ENCODE data around the gene ALG13. TPM values are rescaled to one million over a fixed set of nuclear protein-coding genes. Genes with fewer than 3 reads are reported as not detected.

ALG13 gene
- total and polyA plus RNA-seq, 2 of the 8 experiments (the other 6 are each of a cell fraction or from before 2014, with no cell fraction given), result 44.3 to 93.6 TPM

DNA sequence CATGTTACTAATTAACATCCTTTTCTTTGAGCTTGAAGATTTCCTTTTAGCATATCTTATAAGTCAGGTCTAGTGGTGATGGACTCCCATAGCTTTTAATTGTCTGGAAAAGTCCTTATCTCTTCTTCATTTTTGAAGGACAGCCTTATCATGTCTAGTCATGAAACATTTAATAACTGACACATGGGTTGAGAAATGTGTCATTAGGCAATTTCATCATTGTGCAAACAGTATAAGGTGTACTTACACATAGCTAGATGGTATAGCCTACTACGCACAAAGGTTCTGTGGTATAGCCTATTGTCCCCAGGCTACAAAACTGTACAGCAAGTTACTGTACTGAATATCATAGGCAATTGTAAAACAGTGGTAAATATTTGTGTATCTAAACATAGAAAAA lies 34.5 kb upstream of the ALG13 start:
- H3K23me2 ChIP-seq (ENCODE audit: low read depth, low read length), result no peaks in the 10 kb centered on the region
- H3K9ac ChIP-seq (replicated peaks in 1 of 4; ENCODE audit: extremely low read depth in 1 of 4, low read depth in 3 of 4, low read length in 3 of 4), result no peak overlapping the region
- no peaks in the 10 kb centered on the region for H4K20me1 ChIP-seq (replicated peaks in 1 of 2; ENCODE audit: control insufficient read depth in 1 of 2, insufficient read depth in 2 of 2, low read length in 2 of 2)
- FAIRE-seq (no peak), DNase-seq (ENCODE audit: low read depth in 1 of 2, low spot score in 2 of 2) (no peak)
- H2AK5ac ChIP-seq (ENCODE audit: low read depth, low read length), result no peak overlapping the region
- H3K14ac ChIP-seq (ENCODE audit: insufficient read length), result no peak overlapping the region
- no peak overlapping the region for H4K8ac ChIP-seq (ENCODE audit: extremely low read depth, insufficient read depth, low read length)
- H3K9me3 ChIP-seq (ENCODE audit: insufficient read depth in 2 of 2, low read depth in 1 of 2, low read length in 1 of 2), result no peaks in the 10 kb centered on the region
- no peak overlapping the region for H3K56ac ChIP-seq (replicated peaks; ENCODE audit: insufficient read length, low read depth, low read length)
- no peak overlapping the region for H3K4ac ChIP-seq (replicated peaks; ENCODE audit: insufficient read length, low read depth, low read length)
- no peak overlapping the region for H2BK15ac ChIP-seq (ENCODE audit: low read length)
- no peak overlapping the region for H3K4me2 ChIP-seq (ENCODE audit: insufficient read depth in 1 of 2, low read depth in 2 of 2, low read length in 2 of 2)
- POLR2A ChIA-PET (ENCODE audit: partially characterized antibody), result no interaction called here
- H3K4me1 ChIP-seq (replicated peaks in 1 of 4; ENCODE audit: control insufficient read depth in 3 of 4, insufficient read depth in 4 of 4, low read length in 3 of 4), result no peaks in the 10 kb centered on the region
- H3K18ac ChIP-seq (ENCODE audit: extremely low read depth, low read length), result no peak overlapping the region
- CTCF ChIA-PET (ENCODE audit: partially characterized antibody), result no interaction called here
- H2AFZ ChIP-seq (ENCODE audit: low read length), result no peak overlapping the region
- no peak overlapping the region for H2BK12ac ChIP-seq (ENCODE audit: low read depth, low read length)
- H3K36me3 ChIP-seq (ENCODE audit: control insufficient read depth in 2 of 4, insufficient read depth in 4 of 4, low read length in 3 of 4), result no peaks in the 10 kb centered on the region
- H3K4me3 ChIP-seq (ENCODE audit: extremely low read depth in 1 of 4, insufficient read depth in 2 of 4, low read depth in 3 of 4, low read length in 4 of 4), result no peak overlapping the region
- no peak overlapping the region for H3K23ac ChIP-seq (ENCODE audit: insufficient read length)
- no peak overlapping the region for H3K27ac ChIP-seq (ENCODE audit: low read depth, low read length)
- no peaks in the 10 kb centered on the region for H3K79me2 ChIP-seq (ENCODE audit: control insufficient read depth in 1 of 2, insufficient read depth in 2 of 2, low read length in 2 of 2)
- no peak overlapping the region for H4K5ac ChIP-seq (ENCODE audit: insufficient read length, low read depth, low read length)
- H3K79me1 ChIP-seq (ENCODE audit: low read depth, low read length), result no peaks in the 10 kb centered on the region
- H2BK5ac ChIP-seq (ENCODE audit: low read depth, low read length), result no peak overlapping the region
- H2BK120ac ChIP-seq (replicated peaks; ENCODE audit: low read depth, low read length), result no peak overlapping the region
- H3K27me3 ChIP-seq (replicated peaks in 1 of 4; ENCODE audit: control insufficient read depth in 3 of 4, extremely low read depth in 1 of 4, insufficient read depth in 3 of 4, low read length in 3 of 4), result no peaks in the 10 kb centered on the region
- no peak overlapping the region for H2BK20ac ChIP-seq (ENCODE audit: low read length)
- H4K91ac ChIP-seq (replicated peaks; ENCODE audit: insufficient read length, low read length), result no peak overlapping the region
- TF ChIP-seq, protein P1, sequence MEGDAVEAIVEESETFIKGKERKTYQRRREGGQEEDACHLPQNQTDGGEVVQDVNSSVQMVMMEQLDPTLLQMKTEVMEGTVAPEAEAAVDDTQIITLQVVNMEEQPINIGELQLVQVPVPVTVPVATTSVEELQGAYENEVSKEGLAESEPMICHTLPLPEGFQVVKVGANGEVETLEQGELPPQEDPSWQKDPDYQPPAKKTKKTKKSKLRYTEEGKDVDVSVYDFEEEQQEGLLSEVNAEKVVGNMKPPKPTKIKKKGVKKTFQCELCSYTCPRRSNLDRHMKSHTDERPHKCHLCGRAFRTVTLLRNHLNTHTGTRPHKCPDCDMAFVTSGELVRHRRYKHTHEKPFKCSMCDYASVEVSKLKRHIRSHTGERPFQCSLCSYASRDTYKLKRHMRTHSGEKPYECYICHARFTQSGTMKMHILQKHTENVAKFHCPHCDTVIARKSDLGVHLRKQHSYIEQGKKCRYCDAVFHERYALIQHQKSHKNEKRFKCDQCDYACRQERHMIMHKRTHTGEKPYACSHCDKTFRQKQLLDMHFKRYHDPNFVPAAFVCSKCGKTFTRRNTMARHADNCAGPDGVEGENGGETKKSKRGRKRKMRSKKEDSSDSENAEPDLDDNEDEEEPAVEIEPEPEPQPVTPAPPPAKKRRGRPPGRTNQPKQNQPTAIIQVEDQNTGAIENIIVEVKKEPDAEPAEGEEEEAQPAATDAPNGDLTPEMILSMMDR (IDR thresholded peaks at IDR 0.05; ENCODE audit: control extremely low read depth in 1 of 3, insufficient read depth in 1 of 3, low read depth in 1 of 3, low read length in 3 of 3), result no peak
- no peak for TF ChIP-seq RAD21 (IDR thresholded peaks at IDR 0.05 in 1 of 2, conservative IDR thresholded peaks at IDR 0.05 in 1 of 2; ENCODE audit: low read depth in 2 of 2, low read length in 2 of 2)
- TF ChIP-seq, protein P2, sequence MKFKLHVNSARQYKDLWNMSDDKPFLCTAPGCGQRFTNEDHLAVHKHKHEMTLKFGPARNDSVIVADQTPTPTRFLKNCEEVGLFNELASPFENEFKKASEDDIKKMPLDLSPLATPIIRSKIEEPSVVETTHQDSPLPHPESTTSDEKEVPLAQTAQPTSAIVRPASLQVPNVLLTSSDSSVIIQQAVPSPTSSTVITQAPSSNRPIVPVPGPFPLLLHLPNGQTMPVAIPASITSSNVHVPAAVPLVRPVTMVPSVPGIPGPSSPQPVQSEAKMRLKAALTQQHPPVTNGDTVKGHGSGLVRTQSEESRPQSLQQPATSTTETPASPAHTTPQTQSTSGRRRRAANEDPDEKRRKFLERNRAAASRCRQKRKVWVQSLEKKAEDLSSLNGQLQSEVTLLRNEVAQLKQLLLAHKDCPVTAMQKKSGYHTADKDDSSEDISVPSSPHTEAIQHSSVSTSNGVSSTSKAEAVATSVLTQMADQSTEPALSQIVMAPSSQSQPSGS (IDR thresholded peaks at IDR 0.05; ENCODE audit: low read length), result no peak
- 100% methylated on average over 1 of the region's 1 CpG; no CpG with 5 or more reads in 1 of the 2 experiments for WGBS, 2 experiments (ENCODE audit: extremely low coverage in 1 of 2, insufficient coverage in 1 of 2, insufficient read length in 1 of 2, insufficient replicate concordance in 2 of 2, low coverage in 1 of 2, low lambda C conversion rate in 2 of 2, missing lambda C conversion rate in 1 of 2)
